H1 (cell line): Measurements from ENCODE around the gene CRB2. TPM values are rescaled to one million over a fixed set of nuclear protein-coding genes. Genes with fewer than 3 reads are reported as not detected.

Experiments used
- CTCF ChIA-PET: fragments of 300-600 bp; sonication (Branson Sonifier 250); formaldehyde crosslinking; loops from one replicate; lab custom pipeline; 2021; ENCODE audit not compliant: partially characterized antibody; lab: Charles Lee
- POLR2A ChIA-PET: fragments of 300-600 bp; sonication (Branson Sonifier 250); formaldehyde crosslinking; loops from one replicate; lab custom pipeline; 2021; ENCODE audit warnings: inconsistent platforms; ENCODE audit not compliant: partially characterized antibody; lab: Charles Lee
- DNase-seq, 2 experiments: peaks; one replicate each; pipeline versions ENCODE4 v3.0.0 to v3.0.0-alpha.2; 2010 to 2022; ENCODE audit warnings: low spot score in 2 of 2, low read depth in 1 of 2, mixed read lengths in 1 of 2
- FAIRE-seq: peaks from 2 replicates; lab custom pipeline; 2011; peaks lifted over from hg19 to GRCh38; lab: Jason Lieb, UNC
- H2AFZ ChIP-seq: 2 replicates; pipeline ENCODE4 v1.8.1; 2012; ENCODE audit warnings: low read length, inconsistent platforms
- H2AK5ac ChIP-seq: 2 replicates; pipeline ENCODE4 v1.6.1; 2013; ENCODE audit warnings: low read depth, low read length
- H2BK120ac ChIP-seq: replicated peaks from 2 replicates; pipeline ENCODE3; 2013; ENCODE audit warnings: low read depth, low read length, inconsistent platforms
- H2BK12ac ChIP-seq: 2 replicates; pipeline ENCODE4 v1.6.1; 2013; ENCODE audit warnings: low read depth, low read length
- H2BK15ac ChIP-seq: 2 replicates; pipeline ENCODE4 v1.6.1; 2013; ENCODE audit warnings: low read length
- H2BK20ac ChIP-seq: 2 replicates; pipeline ENCODE4 v1.6.1; 2013; ENCODE audit warnings: low read length
- H2BK5ac ChIP-seq: 2 replicates; pipeline ENCODE4 v1.6.1; 2013; ENCODE audit warnings: low read depth, low read length
- H3K14ac ChIP-seq: 2 replicates; pipeline ENCODE4 v1.6.1; 2013; ENCODE audit warnings: inconsistent platforms; ENCODE audit not compliant: insufficient read length
- H3K18ac ChIP-seq: 2 replicates; pipeline ENCODE4 v1.6.1; 2013; ENCODE audit warnings: low read length; ENCODE audit errors: extremely low read depth
- H3K23ac ChIP-seq: 2 replicates; pipeline ENCODE4 v1.6.1; 2013; ENCODE audit warnings: inconsistent platforms; ENCODE audit not compliant: insufficient read length
- H3K23me2 ChIP-seq: 2 replicates; pipeline ENCODE4 v1.6.1; 2013; ENCODE audit warnings: low read depth, low read length
- H3K27ac ChIP-seq: 2 replicates; pipeline ENCODE4 v1.6.1; 2011; ENCODE audit warnings: low read depth, low read length, inconsistent platforms
- H3K27me3 ChIP-seq, 4 experiments: replicated peaks in 1 of 4; 1 replicate in 1 of 4; 2 replicates in 3 of 4; pipeline versions ENCODE4 v1.6.1 to v1.8.1; 2011 to 2013; ENCODE audit warnings: low read length in 3 of 4, mild to moderate bottlenecking in 3 of 4, inconsistent platforms in 2 of 4, mixed read lengths in 2 of 4, moderate library complexity in 1 of 4; ENCODE audit not compliant: control insufficient read depth in 3 of 4, insufficient read depth in 3 of 4; ENCODE audit errors: extremely low read depth in 1 of 4
- H3K36me3 ChIP-seq, 4 experiments: 2 replicates each; pipeline versions ENCODE4 v1.6.1 to v1.8.1; 2011 to 2013; ENCODE audit warnings: mild to moderate bottlenecking in 4 of 4, low read length in 3 of 4, moderate library complexity in 2 of 4, control low read depth in 1 of 4, inconsistent platforms in 1 of 4; ENCODE audit not compliant: insufficient read depth in 4 of 4, control insufficient read depth in 2 of 4
- H3K4ac ChIP-seq: replicated peaks from 2 replicates; pipeline ENCODE3; 2013; ENCODE audit warnings: low read length, low read depth, mixed read lengths, inconsistent platforms; ENCODE audit not compliant: insufficient read length
- H3K4me1 ChIP-seq, 4 experiments: replicated peaks in 1 of 4; 1 replicate in 1 of 4; 2 replicates in 3 of 4; pipeline versions ENCODE4 v1.6.1 to v1.8.1; 2011 to 2013; ENCODE audit warnings: low read length in 3 of 4, inconsistent platforms in 2 of 4, mixed read lengths in 1 of 4; ENCODE audit not compliant: insufficient read depth in 4 of 4, control insufficient read depth in 3 of 4
- H3K4me2 ChIP-seq, 2 experiments: 2 replicates each; pipeline versions ENCODE4 v1.6.1 to v1.8.1; 2011 to 2013; ENCODE audit warnings: low read depth in 2 of 2, low read length in 2 of 2, control low read depth in 1 of 2, inconsistent platforms in 1 of 2, mild to moderate bottlenecking in 1 of 2; ENCODE audit not compliant: insufficient read depth in 1 of 2
- H3K4me3 ChIP-seq, 4 experiments: fragments of 200-600, 300-600 bp in 1 of 4; sonication (generic), shearing (Covaris generic), sonication (Bioruptor Twin) in 1 of 4; 2 replicates each; pipeline versions ENCODE4 v1.5.1 to v1.8.1; 2011 to 2016; ENCODE audit warnings: low read length in 4 of 4, low read depth in 3 of 4, control low read depth in 2 of 4, inconsistent platforms in 2 of 4, mild to moderate bottlenecking in 2 of 4, mixed read lengths in 1 of 4, moderate library complexity in 1 of 4; ENCODE audit not compliant: insufficient read depth in 2 of 4; ENCODE audit errors: extremely low read depth in 1 of 4
- H3K56ac ChIP-seq: replicated peaks from 2 replicates; pipeline ENCODE3; 2013; ENCODE audit warnings: low read depth, mild to moderate bottlenecking, mixed read lengths, low read length, inconsistent platforms; ENCODE audit not compliant: insufficient read length
- H3K79me1 ChIP-seq: 2 replicates; pipeline ENCODE4 v1.6.1; 2013; ENCODE audit warnings: low read depth, low read length, control low read depth
- H3K79me2 ChIP-seq, 2 experiments: 2 replicates each; pipeline versions ENCODE4 v1.6.1 to v1.8.1; 2012 to 2013; ENCODE audit warnings: low read length in 2 of 2, mild to moderate bottlenecking in 2 of 2, inconsistent platforms in 1 of 2; ENCODE audit not compliant: insufficient read depth in 2 of 2, control insufficient read depth in 1 of 2
- H3K9ac ChIP-seq, 4 experiments: replicated peaks in 1 of 4; 1 replicate in 1 of 4; 2 replicates in 3 of 4; pipeline versions ENCODE4 v1.6.1 to v1.8.1; 2011 to 2013; ENCODE audit warnings: low read depth in 3 of 4, low read length in 3 of 4, control low read depth in 2 of 4, mild to moderate bottlenecking in 2 of 4, moderate library complexity in 2 of 4, inconsistent platforms in 1 of 4; ENCODE audit errors: extremely low read depth in 1 of 4
- H3K9me3 ChIP-seq, 2 experiments: 2 replicates each; pipeline versions ENCODE4 v1.6.1 to v1.8.1; 2012 to 2013; ENCODE audit warnings: mild to moderate bottlenecking in 2 of 2, moderate library complexity in 2 of 2, control low read depth in 1 of 2, inconsistent platforms in 1 of 2, low read depth in 1 of 2, low read length in 1 of 2, mixed read lengths in 1 of 2; ENCODE audit not compliant: insufficient read depth in 2 of 2
- H4K20me1 ChIP-seq, 2 experiments: replicated peaks in 1 of 2; 2 replicates each; pipeline versions ENCODE3 to v1.8.1; 2011 to 2013; ENCODE audit warnings: inconsistent platforms in 2 of 2, low read length in 2 of 2, mild to moderate bottlenecking in 1 of 2; ENCODE audit not compliant: insufficient read depth in 2 of 2, control insufficient read depth in 1 of 2
- H4K5ac ChIP-seq: 2 replicates; pipeline ENCODE4 v1.6.1; 2013; ENCODE audit warnings: low read length, low read depth, mixed read lengths, inconsistent platforms; ENCODE audit not compliant: insufficient read length
- H4K8ac ChIP-seq: 2 replicates; pipeline ENCODE4 v1.8.0; 2013; ENCODE audit warnings: mild to moderate bottlenecking, moderate library complexity, low read length, inconsistent platforms; ENCODE audit not compliant: insufficient read depth; ENCODE audit errors: extremely low read depth
- H4K91ac ChIP-seq: replicated peaks from 2 replicates; pipeline ENCODE3; 2013; ENCODE audit warnings: low read length, mixed read lengths, inconsistent platforms; ENCODE audit not compliant: insufficient read length
- BRCA1 ChIP-seq: IDR thresholded peaks from 2 replicates; pipeline ENCODE4 v1.6.1; 2012; ENCODE audit warnings: low read depth, low read length, improper control_type of control experiment
- CEBPB ChIP-seq: IDR thresholded peaks from 2 replicates; pipeline ENCODE4 v1.6.1; 2012; ENCODE audit warnings: low read depth, low read length
- CTBP2 ChIP-seq: IDR thresholded peaks from 2 replicates; pipeline ENCODE4 v1.7.0; 2011; ENCODE audit warnings: borderline replicate concordance, mild to moderate bottlenecking, moderate library complexity, mixed read lengths, low read length; ENCODE audit not compliant: insufficient read depth, insufficient read length
- PHF8 ChIP-seq: fragments of 200-600 bp; sonication (generic); conservative IDR thresholded peaks from 2 replicates; pipeline ENCODE4 v1.7.1; 2012; ENCODE audit warnings: low read depth, mild to moderate bottlenecking, inconsistent platforms, low read length, moderate library complexity
- RAD21 ChIP-seq, 2 experiments: IDR thresholded peaks in 1 of 2; conservative IDR thresholded peaks in 1 of 2; 2 replicates each; pipeline ENCODE4 v1.6.1; 2011; ENCODE audit warnings: low read depth in 2 of 2, low read length in 2 of 2, improper control_type of control experiment in 1 of 2, inconsistent platforms in 1 of 2, mild to moderate bottlenecking in 1 of 2, moderate library complexity in 1 of 2
- RFX5 ChIP-seq: IDR thresholded peaks from 2 replicates; pipeline ENCODE4 v1.6.1; 2011; ENCODE audit warnings: low read depth, low read length, improper control_type of control experiment, borderline replicate concordance
- RNF2 ChIP-seq: fragments of 200-900, 300-1000 bp; sonication (generic); IDR thresholded peaks from 2 replicates; pipeline ENCODE4 v1.7.1; 2016; ENCODE audit warnings: borderline replicate concordance, low read depth, mild to moderate bottlenecking, antibody characterized with exemption, low read length; ENCODE audit not compliant: poor library complexity, severe bottlenecking; ENCODE audit errors: missing control alignments
- ZNF274 ChIP-seq: IDR thresholded peaks from 2 replicates; pipeline ENCODE4 v1.7.0; 2012; ENCODE audit warnings: low read length, borderline replicate concordance; ENCODE audit errors: extremely low read depth
- WGBS, 2 experiments: shearing (Covaris generic) in 1 of 2; methylation state at CpG; one replicate each; pipeline versions ENCODE4 v1.1.6 to v1.1.7; 2013 to 2015; ENCODE audit warnings: low lambda C conversion rate in 2 of 2, mixed read lengths in 2 of 2, inconsistent platforms in 1 of 2, low coverage in 1 of 2, missing lambda C conversion rate in 1 of 2; ENCODE audit not compliant: insufficient replicate concordance in 2 of 2, insufficient coverage in 1 of 2, insufficient read length in 1 of 2; ENCODE audit errors: extremely low coverage in 1 of 2, missing lambda C conversion rate in 1 of 2; 5-methylcytosine and 5-hydroxymethylcytosine counted together
- polyA plus RNA-seq, 7 experiments: library from polyadenylated mRNA; depleted of rRNA in 3 of 7; stranded (reverse) in 5 of 7; unstranded in 2 of 7; fragments of >200 nt in 5 of 7; fragments of 200-250 nt in 2 of 7; gene quantifications; 1 replicate in 5 of 7; 2 replicates in 1 of 7; 4 replicates in 1 of 7; pipeline versions ENCODE4 v1.2.1 to v1.2.3, GENCODE V29; 2011 to 2013; ENCODE audit warnings: missing spikeins in 2 of 7, mixed read lengths in 2 of 7
- total RNA-seq: library from RNA; stranded (reverse); fragmentation: NEBNext Ultra II Directional; extraction: Animal tissue kit (Norgen Biotek cat#: 25700); gene quantifications from 2 replicates; pipeline ENCODE4 v1.2.1, GENCODE V29; 2021
- TF ChIP-seq, protein P1 (sequence below): IDR thresholded peaks from 2 replicates; pipeline ENCODE4 v1.6.1; 2012; ENCODE audit warnings: low read length, inconsistent platforms
- TF ChIP-seq, protein P2 (sequence below): IDR thresholded peaks from 2 replicates; pipeline ENCODE4 v1.6.1; 2011; ENCODE audit warnings: low read depth, mild to moderate bottlenecking, low read length; ENCODE audit not compliant: insufficient read depth

The CRB2 gene
- total and polyA plus RNA-seq, 2 of the 8 experiments (the other 6 are each of a cell fraction or from before 2014, with no cell fraction given): 4.0 to 8.4 TPM

- Histone ChIP-seq H3K4me1 (peaks cover 0 to 13% (median 5%) of the 10 kb centered on the region in 4 experiments; a peak in 5 of 7 replicates), H3K18ac (no peak overlapping the region), H3K27me3 (no peaks in the 10 kb centered on the region; a peak in 1 of 7 replicates), H2BK12ac (no peak overlapping the region), H4K8ac (no peak overlapping the region), H3K23me2 (no peaks in the 10 kb centered on the region; the same call in 1 of the 2 replicates), H3K4me2 (no peak overlapping the region), H2BK5ac (no peak overlapping the region), H4K20me1 (no peaks in the 10 kb centered on the region), H3K36me3 (no peaks in the 10 kb centered on the region; a peak in 1 of 8 replicates), H3K4ac (no peak overlapping the region), H2AFZ (no peak overlapping the region), H3K23ac (no peak overlapping the region), H3K14ac (no peak overlapping the region), H4K5ac (no peak overlapping the region), H3K9me3 (no peaks in the 10 kb centered on the region; a peak in 1 of 4 replicates), H2AK5ac (no peak overlapping the region), H4K91ac (no peak overlapping the region), H2BK15ac (no peak overlapping the region), H3K27ac (no peak overlapping the region), H3K79me2 (no peaks in the 10 kb centered on the region), H3K56ac (no peak overlapping the region), H3K4me3 (no peak overlapping the region), H3K79me1 (no peaks in the 10 kb centered on the region), H2BK120ac (no peak overlapping the region), H2BK20ac (0 out of 2 replicates have a peak overlapping the region, but pooled peaks have one; percentile 32), H3K9ac (no peak overlapping the region)
- POLR2A ChIA-PET: interaction anchor here (1.0 to 1.6 kb wide), 2 partner anchors 10 to 33 kb away, joined by 3 read pairs; no protein-coding TSS in a partner anchor
- DNase-seq: no peak
- FAIRE-seq: no peak
- 80% methylated on average over 12 of the region's 12 CpGs; no CpG with 5 or more reads in 1 of the 2 experiments for WGBS, 2 experiments
- CTCF ChIA-PET: interaction anchor here (0.6 to 29.0 kb wide), 6 partner anchors 10 to 1393 kb away, joined by 3 to 668 read pairs (median 3); partner anchors contain the start of gene CRB2
- TF ChIP-seq RNF2 (no peak), PHF8 (no peak), CEBPB (no peak), BRCA1 (no peak), RFX5 (no peak), CTBP2 (no peak), ZNF274 (no peak), RAD21 (IDR thresholded peaks at IDR 0.05 in 1 of 2, conservative IDR thresholded peaks at IDR 0.05 in 1 of 2; ENCODE audit: low read depth in 2 of 2, low read length in 2 of 2) (no peak)
- TF ChIP-seq, protein P1, sequence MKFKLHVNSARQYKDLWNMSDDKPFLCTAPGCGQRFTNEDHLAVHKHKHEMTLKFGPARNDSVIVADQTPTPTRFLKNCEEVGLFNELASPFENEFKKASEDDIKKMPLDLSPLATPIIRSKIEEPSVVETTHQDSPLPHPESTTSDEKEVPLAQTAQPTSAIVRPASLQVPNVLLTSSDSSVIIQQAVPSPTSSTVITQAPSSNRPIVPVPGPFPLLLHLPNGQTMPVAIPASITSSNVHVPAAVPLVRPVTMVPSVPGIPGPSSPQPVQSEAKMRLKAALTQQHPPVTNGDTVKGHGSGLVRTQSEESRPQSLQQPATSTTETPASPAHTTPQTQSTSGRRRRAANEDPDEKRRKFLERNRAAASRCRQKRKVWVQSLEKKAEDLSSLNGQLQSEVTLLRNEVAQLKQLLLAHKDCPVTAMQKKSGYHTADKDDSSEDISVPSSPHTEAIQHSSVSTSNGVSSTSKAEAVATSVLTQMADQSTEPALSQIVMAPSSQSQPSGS: no peak
- TF ChIP-seq, protein P2, sequence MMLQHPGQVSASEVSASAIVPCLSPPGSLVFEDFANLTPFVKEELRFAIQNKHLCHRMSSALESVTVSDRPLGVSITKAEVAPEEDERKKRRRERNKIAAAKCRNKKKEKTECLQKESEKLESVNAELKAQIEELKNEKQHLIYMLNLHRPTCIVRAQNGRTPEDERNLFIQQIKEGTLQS: no peak
Observed at GRCh38 chr9:123389698-123390097, 33.7 kb downstream of the CRB2 start.
